GM19193 (cell line): ENCODE data around the gene TMEM120B.

Source experiments
- POLR2A ChIP-seq: IDR thresholded peaks from 4 replicates; pipeline ENCODE4 v1.6.1; 2011; ENCODE audit not compliant: insufficient read depth, insufficient read length; ENCODE audit errors: extremely low read depth

TMEM120B gene

DNA sequence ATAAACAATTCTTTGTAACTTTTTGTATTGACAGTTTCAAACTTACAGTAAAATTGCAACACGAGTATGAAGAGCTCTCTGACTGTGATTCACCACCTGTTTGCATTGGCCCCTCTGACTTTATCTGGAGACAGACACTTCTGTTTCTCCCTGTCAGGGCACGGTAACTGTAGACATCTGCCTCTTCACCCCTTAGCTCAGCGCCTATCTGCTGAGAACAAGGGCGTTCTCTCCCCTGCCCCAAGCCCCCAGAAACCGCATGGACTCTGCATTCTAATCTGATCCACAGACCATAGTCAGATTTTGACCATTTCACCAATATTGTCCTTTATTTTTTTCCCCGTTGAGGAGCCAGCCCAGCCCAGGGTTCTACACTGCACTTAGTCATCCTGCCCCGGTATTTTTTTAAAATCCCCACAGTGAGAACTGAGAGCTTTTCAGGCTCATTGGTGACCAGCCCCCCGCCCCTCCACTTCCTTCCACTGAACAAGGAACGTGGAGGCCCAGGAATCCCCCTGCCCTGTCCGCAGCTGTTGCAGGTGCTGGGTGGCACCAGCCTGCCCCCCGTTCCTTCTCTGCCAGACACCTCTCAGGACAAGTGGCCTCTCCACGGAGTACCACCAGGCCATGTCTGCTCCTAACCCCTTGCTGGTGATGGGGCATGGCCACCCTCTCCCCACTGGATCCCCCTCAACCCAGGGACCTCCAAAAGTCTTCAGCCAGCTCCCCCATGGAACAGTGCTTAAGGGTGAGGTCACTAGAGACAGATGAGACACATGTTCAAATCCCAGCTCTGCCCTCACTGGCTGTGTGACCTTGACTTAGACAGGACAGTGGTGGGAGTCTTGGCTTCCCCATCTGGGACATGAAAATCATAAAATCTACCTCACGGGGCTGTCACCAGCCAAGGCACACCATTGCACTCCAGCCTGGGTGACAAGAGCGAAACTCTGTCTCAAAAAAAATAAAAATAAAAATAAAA, 69.7 kb downstream of the TMEM120B start:
- peak; percentile 50 for TF ChIP-seq POLR2A

DNA sequence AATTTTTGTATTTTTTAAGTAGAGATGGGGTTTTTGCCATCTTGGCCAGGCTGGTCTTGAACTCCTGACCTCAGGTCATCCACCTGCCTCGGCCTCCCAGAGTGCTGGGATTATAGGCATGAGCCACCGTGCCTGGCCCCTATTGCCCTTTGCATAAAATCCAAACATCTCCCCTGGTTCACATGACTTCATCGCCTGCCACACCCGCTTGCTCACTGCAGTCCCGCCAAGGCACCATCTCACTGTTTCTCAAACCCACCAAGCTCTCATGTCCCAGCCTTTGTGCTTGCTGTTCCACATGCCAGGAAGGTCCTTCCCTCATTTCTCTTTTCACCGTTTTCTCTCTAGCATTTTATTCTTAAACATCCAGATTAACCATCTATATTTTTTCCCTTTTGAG, 71.2 kb downstream of the TMEM120B start:
- TF ChIP-seq POLR2A = no peak

DNA sequence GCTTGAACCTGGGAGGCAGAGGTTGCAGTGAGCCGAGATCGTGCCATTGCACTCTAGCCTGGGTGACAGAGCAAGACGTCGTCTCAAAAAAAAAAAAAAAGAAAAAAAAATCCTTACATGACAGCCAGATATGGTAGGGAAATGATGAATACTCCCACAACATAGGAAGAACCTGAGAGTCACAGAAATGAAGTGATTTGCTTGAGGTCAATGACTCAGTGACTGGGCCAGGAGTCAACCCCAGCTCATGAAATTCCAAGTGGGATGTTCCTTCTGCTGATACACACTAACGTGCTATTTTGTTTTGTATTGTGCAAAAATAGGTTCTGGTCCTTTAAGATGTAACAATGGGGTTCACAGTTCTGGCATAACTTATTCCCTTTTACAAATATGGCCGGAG, 71.9 kb downstream of the TMEM120B start:
- no peak for TF ChIP-seq POLR2A

DNA sequence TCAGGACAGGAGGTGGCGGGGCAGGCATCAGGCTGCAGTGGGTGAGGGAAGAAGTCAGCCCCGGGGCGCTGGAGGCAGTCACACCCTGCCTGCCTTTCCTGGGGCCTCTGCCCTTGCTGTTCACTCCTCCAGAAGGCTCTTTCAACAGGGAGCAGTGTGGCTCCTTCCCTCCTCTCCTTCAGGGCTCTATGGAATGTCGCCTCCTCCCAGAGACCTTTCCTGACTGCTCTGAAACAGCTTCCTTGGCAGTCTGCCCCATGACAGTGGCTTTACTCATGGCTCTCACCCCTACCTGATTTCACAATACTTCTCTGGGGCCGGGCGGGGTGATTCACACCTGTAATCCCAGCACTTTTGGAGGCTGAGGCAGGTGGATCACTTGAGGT, 73.9 kb downstream of the TMEM120B start:
- no peak for TF ChIP-seq POLR2A

DNA sequence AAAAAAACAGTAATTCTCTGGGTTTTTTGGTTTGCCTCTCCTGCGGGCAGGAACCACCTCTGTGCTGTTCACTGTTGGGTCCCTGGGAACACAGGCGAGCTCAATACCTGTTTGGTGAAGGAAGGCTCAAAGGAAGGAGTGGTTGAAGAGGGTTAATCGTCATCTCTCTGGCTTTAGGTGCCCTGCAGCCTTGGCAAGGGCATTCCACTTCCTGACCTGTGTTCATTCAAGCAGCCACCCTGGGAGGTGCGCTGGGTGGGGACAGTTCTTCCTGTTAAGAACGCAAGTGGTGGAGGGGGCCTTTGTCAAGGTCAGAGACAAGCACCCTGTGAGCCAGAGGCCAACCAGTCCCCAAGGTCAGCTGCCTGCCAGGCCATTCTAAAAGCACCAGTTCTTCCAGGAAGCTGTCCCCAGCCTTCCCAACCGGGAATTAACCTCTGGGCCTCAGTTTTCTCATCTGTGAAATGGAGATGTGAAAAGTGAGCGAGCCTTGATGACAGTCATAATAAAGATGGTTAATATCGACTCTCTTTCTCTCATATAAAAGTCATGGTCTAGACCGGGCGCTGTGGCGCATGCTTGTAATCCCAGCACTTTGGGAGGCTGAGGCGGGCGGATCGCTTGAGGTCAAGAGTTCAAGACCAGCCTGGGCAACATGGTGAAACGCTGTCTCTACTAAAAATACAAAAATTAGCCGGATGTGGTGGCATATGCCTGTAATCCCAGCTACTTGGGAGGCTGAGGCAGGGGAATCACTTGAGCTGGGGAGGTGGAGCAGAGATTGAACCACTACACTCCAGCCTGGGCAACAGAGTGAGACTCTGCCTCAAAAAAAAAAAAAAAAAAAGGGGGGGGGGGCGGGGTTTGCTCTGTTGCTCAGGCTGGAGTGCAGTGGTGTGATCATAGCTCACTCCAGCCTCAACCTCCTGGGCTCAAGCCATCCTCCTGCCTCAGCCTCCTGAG, 74.8 kb downstream of the TMEM120B start:
- no peak for TF ChIP-seq POLR2A

DNA sequence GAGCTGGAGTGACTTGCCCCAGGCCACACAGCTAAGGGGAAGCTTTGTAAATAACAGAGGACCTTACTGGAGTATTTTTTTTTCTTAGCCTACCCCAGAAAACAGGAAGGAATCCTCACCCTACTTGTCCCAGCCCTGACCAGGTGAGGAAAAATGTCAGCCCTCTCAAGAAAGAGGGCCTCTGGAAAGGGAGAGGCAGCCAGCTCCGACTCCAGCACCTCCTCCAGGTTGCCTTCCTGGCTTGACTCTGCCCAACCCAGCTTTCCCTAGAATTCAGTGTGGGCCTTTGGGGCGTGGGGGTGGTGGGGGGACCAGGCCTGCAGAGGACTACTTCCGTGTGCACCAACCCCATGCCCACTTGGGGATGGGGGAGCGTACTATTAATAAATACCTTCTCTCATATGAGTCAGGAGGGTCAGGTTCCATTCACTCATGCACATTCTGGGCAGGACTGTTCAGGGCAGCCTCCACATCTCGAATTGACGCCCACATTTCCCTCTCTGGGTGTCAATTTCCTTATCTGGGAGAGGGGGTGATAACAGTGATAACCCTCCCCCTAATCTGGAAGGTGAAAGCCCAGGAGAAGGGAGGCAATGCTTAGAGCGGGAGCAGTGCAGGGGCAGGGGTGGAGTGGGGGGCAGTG, 75.7 kb downstream of the TMEM120B start:
- TF ChIP-seq POLR2A = no peak

DNA sequence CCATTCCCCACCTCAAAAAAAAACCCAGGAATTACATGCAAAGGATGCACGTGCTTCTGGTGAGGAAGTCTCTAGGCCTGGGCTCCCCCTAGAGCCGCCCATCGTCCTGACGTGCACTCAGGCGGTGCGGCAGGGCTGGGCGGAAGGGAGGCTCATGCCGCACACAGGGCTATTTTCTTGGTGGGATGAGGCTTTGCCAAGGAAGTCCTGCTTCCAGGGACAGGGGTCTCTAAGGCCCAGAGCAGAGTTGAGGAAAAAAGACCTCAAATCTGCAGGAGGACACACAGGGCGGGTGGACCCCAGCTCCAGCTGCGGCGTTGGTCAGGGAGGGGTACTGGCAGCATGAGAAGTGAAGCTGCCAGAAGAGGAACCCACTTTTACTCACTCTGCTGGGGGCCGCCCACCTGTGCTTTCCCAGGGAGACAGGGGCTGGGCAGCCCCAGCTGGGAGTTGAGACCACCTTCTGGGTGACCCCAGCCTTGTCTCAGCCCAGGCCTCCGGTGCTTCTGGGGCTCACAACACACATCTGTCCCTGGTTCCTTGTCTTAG, 76.8 kb downstream of the TMEM120B start:
- TF ChIP-seq POLR2A = peak; percentile 7

DNA sequence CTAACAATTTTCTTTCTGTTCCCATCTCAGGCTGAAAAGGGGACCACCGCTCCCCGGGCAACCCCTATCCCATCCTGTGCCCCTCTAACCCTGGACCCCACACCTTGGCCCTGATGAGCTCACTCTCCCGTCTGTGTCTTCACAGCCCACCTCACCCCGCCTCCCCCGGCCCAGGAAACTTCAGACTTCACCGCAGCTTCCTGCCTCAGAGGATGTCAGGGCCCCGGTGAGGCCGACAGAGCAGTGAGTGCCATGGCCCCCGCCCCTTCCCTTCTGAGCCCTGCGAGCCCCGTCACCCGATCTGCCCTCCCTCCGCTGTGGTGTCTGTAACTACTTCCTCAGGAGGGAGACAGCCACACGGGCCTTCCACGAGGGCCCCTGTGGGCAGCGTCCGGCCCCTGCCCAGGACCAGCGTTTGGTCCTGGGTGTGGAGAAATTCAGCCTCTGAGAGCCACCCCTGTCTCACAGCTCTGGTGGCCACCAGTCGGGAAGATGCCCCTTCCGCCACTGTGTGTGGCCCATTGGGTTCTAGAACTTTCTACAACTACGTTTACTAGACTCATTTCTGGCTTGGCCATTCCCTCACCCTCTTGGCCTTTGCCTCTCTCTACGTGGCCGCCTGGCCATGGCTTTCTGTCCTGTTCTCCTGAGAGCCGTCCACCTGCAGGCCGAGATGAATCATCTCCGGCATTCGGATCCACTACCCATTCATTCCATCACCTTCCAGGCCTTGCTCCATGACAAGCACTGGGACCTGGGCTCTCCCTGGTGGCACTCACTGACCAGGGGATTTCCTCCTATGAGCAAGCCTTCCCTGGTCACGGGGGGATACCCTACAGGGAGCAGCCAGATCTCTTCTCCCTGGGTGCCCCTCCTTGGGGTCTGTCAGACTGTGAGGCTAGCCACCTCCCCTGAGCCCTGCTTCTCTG, 77.5 kb downstream of the TMEM120B start:
- TF ChIP-seq POLR2A = peak; percentile 70

DNA sequence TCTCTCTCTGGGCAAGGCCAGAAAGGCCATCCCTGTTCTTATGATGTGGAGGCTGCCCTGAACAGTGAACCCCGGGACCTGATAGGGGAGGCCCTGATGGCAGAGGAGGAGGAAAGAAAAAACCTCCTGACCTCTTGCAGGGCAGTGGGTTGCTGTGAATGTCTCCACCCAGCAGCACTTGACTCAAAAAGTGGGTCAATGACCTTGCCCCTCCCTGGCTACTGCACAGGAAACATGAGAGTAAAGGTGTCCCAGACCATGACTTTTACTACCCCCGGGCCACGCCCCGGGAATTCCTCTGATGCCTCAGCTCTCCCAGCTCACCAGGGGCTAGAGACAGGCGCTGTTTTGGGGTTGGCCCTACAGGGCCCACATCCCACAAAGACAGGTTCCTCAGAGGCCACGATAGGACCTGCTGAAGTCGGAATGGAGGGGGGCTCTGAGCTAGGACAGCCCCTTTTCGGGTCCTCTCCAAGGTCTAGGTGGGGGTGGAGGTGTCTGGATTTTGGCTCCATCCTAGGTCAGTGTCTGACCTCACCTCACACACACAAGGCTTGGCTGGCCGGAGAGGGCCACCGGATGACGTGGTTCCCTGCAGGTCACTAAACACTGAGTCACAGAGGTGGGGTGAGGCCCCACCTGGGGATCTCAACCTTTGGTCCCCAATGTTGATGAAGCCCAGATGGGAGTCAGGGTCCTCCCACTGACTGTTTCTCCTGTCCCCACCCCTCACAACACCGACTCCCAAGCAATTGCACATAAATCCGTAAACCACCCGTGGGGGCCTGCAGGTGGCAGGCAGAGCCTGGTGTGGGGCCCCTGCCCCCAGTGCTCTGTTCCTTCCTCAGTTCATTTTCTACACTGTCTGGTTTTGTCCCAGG, 79.4 kb downstream of the TMEM120B start:
- no peak for TF ChIP-seq POLR2A

DNA sequence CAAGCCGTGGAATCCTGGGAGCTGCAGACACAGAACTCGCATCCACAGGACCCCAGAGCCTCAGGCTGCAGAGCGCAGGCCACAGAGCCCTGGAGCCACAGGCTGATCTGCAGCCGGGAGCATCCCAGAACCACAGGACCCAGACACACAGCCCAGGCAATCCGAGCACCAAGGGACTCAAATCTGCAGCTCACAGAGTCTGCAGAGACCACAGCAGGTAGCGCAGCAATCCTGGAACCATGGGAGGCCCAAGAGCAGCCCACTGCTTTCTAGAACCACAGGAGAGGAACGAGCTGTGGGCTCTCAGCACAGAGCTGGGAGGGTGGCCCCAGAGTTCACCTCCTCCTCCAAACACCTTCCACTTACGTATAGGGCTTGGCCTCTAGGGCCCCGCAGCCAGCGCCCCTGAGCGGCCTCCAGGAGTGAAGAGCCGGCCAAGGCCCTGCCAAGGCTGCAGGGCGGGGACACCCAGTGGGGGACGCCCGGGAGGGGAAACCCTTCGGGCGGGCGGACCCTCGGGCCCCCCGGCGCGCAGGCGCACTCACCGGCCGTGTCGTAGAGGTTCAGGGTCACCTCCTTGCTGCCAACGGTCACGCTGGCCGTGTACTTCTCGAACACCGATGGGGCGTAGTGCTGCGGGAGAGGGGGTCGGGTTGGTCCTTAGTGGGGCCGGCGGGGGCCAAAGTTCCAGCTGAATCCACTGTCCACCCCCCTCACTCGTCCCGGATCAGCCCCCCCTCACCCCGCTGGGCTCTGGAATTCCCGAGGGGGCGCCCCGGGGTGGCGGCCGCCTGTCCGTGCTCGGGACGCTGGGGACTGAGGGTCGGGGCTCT, 80.3 kb downstream of the TMEM120B start:
- TF ChIP-seq POLR2A = peak; percentile 40

DNA sequence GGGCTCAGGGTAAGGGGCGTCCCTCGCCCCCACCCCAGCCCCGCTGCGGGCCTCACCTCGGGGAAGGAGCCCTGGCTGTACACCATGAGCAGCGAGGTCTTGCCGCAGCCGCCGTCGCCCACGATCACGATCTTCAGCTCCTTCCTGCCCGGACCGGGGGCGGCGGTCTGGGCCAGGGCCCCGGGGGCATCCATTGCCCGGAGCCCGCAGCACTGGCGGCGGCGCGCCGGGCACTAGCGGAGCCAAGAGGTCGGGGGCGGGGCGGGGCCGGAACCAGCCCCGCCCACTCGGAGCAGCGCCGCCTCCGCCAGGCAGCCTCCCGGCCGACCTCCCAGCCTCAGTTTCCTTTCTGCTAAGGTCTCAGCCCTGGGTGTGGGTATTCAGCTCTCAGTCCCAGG, 80.9 kb downstream of the TMEM120B start, which contains the start of gene RHOF:
RHOF (minus strand) TSS at position 249 of the 398 bp plus-strand sequence; CDS start at position 194, 55 bp downstream.
- TF ChIP-seq POLR2A = peak; percentile 76
